CD4-positive, alpha-beta T cell (primary cell): ENCODE data around the gene ITSN2. TPM values are rescaled to one million over a fixed set of nuclear protein-coding genes. Genes with fewer than 3 reads are reported as not detected.

Source experiments
- ATAC-seq: fragments of 200-7000 bp; cut with Tn5 transposase; one replicate; pipeline ENCODE4 v1.10.0; 2022; ENCODE audit warnings: mild to moderate bottlenecking; ENCODE audit not compliant: poor library complexity
- CTCF ChIA-PET: fragments of 350-600 bp; sonication (Branson Sonifier 250); formaldehyde crosslinking; loops from one replicate; lab custom pipeline; 2021; ENCODE audit warnings: antibody characterized with exemption, inconsistent platforms; lab: Charles Lee
- POLR2A ChIA-PET: fragments of 350-600 bp; sonication (Branson Sonifier 250); formaldehyde crosslinking; loops from one replicate; lab custom pipeline; 2021; ENCODE audit warnings: antibody characterized with exemption, inconsistent platforms; lab: Charles Lee
- DNase-seq, 14 experiments: peaks; one replicate each; pipeline ENCODE4 v3.0.0-alpha.2; 2013 to 2020; ENCODE audit warnings: mixed read lengths in 2 of 14
- H3K27ac ChIP-seq, 2 donors: one replicate each; pipeline versions ENCODE4 v1.5.1 to v1.7.0; 2013; ENCODE audit warnings: low read length in 2 of 2, low read depth in 1 of 2, mild to moderate bottlenecking in 1 of 2
- H3K27me3 ChIP-seq, 2 experiments: 1 replicate in 1 of 2; 2 replicates in 1 of 2; pipeline versions ENCODE4 v1.6.1 to v1.7.0; 2013; ENCODE audit warnings: low read length in 2 of 2, control low read depth in 1 of 2, mild to moderate bottlenecking in 1 of 2, moderate library complexity in 1 of 2; ENCODE audit not compliant: insufficient read depth in 2 of 2, control insufficient read depth in 1 of 2
- H3K36me3 ChIP-seq: one replicate; pipeline ENCODE4 v1.6.1; 2013; ENCODE audit warnings: low read length, control low read depth; ENCODE audit not compliant: insufficient read depth
- H3K4me1 ChIP-seq: one replicate; pipeline ENCODE4 v1.6.1; 2013; ENCODE audit warnings: low read length, control low read depth; ENCODE audit not compliant: insufficient read depth
- H3K4me3 ChIP-seq: one replicate; pipeline ENCODE4 v1.5.1; 2013; ENCODE audit warnings: mild to moderate bottlenecking, low read length, moderate library complexity
- H3K9me3 ChIP-seq, 2 experiments: 1 replicate in 1 of 2; 2 replicates in 1 of 2; pipeline versions ENCODE4 v1.6.1 to v1.7.0; 2013; ENCODE audit warnings: low read length in 2 of 2, mild to moderate bottlenecking in 2 of 2, control low read depth in 1 of 2, moderate library complexity in 1 of 2; ENCODE audit not compliant: control insufficient read depth in 1 of 2, insufficient read depth in 1 of 2
- H3K27ac Mint-ChIP-seq: one replicate; pipeline ENCODE4 v1.8.0; 2020; ENCODE audit warnings: mixed read lengths
- H3K27me3 Mint-ChIP-seq: one replicate; pipeline ENCODE4 v1.8.0; 2021; ENCODE audit warnings: mixed read lengths
- H3K36me3 Mint-ChIP-seq: one replicate; pipeline ENCODE4 v1.8.0; 2021; ENCODE audit warnings: low read depth, mixed read lengths
- H3K4me1 Mint-ChIP-seq: one replicate; pipeline ENCODE4 v1.8.0; 2021; ENCODE audit warnings: low read depth, mixed read lengths
- H3K4me3 Mint-ChIP-seq: one replicate; pipeline ENCODE4 v1.8.0; 2020; ENCODE audit warnings: mild to moderate bottlenecking, mixed read lengths
- H3K9me3 Mint-ChIP-seq: one replicate; pipeline ENCODE4 v1.8.0; 2020; ENCODE audit warnings: mixed read lengths
- CTCF ChIP-seq: fragments of 200-600 bp; IDR thresholded peaks from one replicate; pipeline ENCODE4 v1.8.0; 2022; ENCODE audit warnings: antibody characterized with exemption, mild to moderate bottlenecking
- intact Hi-C, 2 experiments: fragments of 100-400 bp; cut with DNase I in 1 of 2; cut with micrococcal nuclease in 1 of 2; formaldehyde crosslinking; loops; one replicate each; pipeline versions ENCODE4 v1.15.1 to v1.9.0; 2023 to 2025; cut with DNase I, micrococcal nuclease
- total RNA-seq, 174 experiments: library from RNA in 2 of 174; stranded (reverse) in 2 of 174; gene quantifications; one replicate each; pipeline ENCODE4 v1.2.3 and lab custom pipeline; 2021 to 2026

Gene ITSN2
- total RNA-seq, 2 experiments from 2014 or later: 75.4 to 77.1 TPM

DNA sequence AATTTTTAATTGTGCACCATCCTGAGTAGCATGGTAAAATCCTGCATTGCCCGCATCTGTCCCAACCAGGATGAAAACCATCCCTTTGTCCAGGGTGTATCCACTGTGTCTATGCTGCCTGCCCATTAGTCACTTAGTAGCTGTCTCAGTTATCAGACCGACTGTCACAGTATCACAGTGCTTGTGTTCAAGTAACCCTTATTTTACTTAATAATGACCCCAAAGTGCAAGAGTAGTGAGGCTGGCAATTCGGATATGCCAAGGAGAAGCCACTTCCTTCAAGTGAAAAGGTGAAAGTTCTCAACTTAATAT is 8.8 kb downstream of the ITSN2 start:
- POLR2A ChIA-PET: interaction anchor here (1.5 kb wide), 1 partner anchor 9 kb away, joined by 9 read pairs; the partner anchor contains the start of gene ITSN2
- no peaks in the 10 kb centered on the region for H3K27me3 Mint-ChIP-seq

DNA sequence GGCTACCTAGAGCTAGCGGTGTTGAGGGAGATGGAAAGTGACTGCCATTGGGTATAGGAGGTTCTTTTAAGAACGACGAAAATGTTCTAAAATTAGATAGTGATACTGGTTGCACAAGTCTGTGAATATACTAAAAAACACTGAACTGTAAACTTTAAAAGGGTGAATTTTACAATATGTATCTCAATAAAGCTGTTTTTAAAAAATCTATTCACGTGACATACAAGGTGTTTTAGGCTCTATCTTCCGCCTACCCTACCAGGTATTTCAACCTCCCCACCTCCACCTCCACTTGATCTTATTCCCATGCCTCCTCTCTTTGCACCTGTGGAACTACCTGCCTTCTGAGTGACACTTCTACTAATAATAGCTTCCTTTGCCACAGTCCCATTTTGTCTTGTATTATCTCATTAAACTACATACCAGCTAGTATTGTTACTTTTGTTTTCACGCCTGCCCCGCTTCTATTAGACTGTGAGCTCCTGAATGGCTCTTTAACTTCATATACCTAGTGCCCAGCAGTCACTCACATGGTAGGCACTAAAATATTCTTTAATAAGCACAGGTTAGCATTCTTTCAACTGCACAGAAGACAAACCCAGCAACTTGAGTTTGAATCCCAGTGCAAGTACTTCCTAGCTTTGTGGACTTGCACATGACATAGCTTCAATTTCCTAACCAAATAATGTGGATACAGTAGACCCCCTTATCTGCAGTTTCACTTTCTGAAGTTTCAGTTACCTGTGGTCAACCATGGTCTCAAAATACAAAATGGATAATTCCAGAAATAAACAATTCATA is 9.3 kb downstream of the ITSN2 start:
- peaks cover 71% of the 10 kb centered on the region for H3K4me1 Mint-ChIP-seq

More for the DNA sequence above, 8.8 kb downstream of the ITSN2 start:
- TF ChIP-seq CTCF: no peak
- H3K36me3 ChIP-seq: no peaks in the 10 kb centered on the region
- H3K4me1 ChIP-seq: peaks cover 9% of the 10 kb centered on the region
- CTCF ChIA-PET: no interaction called here
- no peaks in the 10 kb centered on the region for H3K9me3 ChIP-seq
- no peaks in the 10 kb centered on the region for H3K36me3 Mint-ChIP-seq
- H3K4me1 Mint-ChIP-seq: peaks cover 71% of the 10 kb centered on the region
- intact Hi-C loops: no loop called here
- H3K9me3 Mint-ChIP-seq: no peaks in the 10 kb centered on the region
- ATAC-seq (no peak), DNase-seq (no peak)
- H3K4me3 Mint-ChIP-seq: no peak overlapping the region
- no peaks in the 10 kb centered on the region for H3K27me3 ChIP-seq
- H3K27ac Mint-ChIP-seq: no peak overlapping the region
- no peak overlapping the region for H3K4me3 ChIP-seq
- H3K27ac ChIP-seq: no peak overlapping the region

DNA sequence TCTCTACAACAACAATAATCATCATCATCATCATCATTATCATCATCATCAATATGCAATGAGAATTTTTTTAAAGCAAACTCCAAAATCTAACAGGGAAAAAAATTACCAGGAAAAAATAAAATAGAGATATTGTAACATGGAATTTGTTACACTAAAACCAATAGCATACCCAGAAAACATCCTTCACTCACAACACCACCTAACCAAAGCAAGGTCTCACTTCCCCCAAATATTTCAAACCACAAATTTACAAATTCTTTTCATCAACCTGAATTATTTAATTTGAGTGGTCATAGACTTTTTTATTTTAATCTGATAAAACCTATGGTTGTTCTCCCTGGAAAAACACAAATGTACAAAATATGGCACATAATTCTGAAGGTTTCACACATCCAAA is 11.2 kb downstream of the ITSN2 start:
- no peak for DNase-seq
- H3K27ac Mint-ChIP-seq: no peak overlapping the region
- Histone ChIP-seq H3K9me3 (no peaks in the 10 kb centered on the region), H3K4me1 (peaks cover 15% of the 10 kb centered on the region), H3K36me3 (no peaks in the 10 kb centered on the region), H3K4me3 (no peak overlapping the region), H3K27ac (no peak overlapping the region), H3K27me3 (no peaks in the 10 kb centered on the region)
- POLR2A ChIA-PET: interaction anchor here (2.9 kb wide), 1 partner anchor 11 kb away, joined by 12 read pairs; the partner anchor contains the start of gene ITSN2
- no peak for TF ChIP-seq CTCF
- intact Hi-C loops: no loop called here
- peaks cover 74% of the 10 kb centered on the region for H3K4me1 Mint-ChIP-seq
- H3K4me3 Mint-ChIP-seq: no peak overlapping the region
- CTCF ChIA-PET: interaction anchor here (0.8 to 1.1 kb wide), 2 partner anchors 9 to 19 kb away, joined by 3 to 5 read pairs; no protein-coding TSS in a partner anchor
- no peak for ATAC-seq
- H3K27me3 Mint-ChIP-seq: no peaks in the 10 kb centered on the region
- peaks cover 3% of the 10 kb centered on the region for H3K36me3 Mint-ChIP-seq
- no peaks in the 10 kb centered on the region for H3K9me3 Mint-ChIP-seq

More for the DNA sequence above, 9.3 kb downstream of the ITSN2 start:
- CTCF ChIA-PET: interaction anchor here (1.0 kb wide), 1 partner anchor 21 kb away, joined by 3 read pairs; no protein-coding TSS in a partner anchor
- Mint-ChIP-seq H3K27me3 (no peaks in the 10 kb centered on the region), H3K36me3 (no peaks in the 10 kb centered on the region), H3K9me3 (no peaks in the 10 kb centered on the region), H3K27ac (no peak overlapping the region), H3K4me3 (no peak overlapping the region)
- Histone ChIP-seq H3K4me1 (peaks cover 10% of the 10 kb centered on the region), H3K27ac (no peak overlapping the region), H3K27me3 (no peaks in the 10 kb centered on the region), H3K9me3 (no peaks in the 10 kb centered on the region), H3K36me3 (no peaks in the 10 kb centered on the region), H3K4me3 (no peak overlapping the region)
- POLR2A ChIA-PET: interaction anchor here (0.8 to 1.5 kb wide), 2 partner anchors 9 to 464 kb away, joined by 3 to 9 read pairs; partner anchors contain the start of gene ITSN2
- DNase-seq (no peak), ATAC-seq (no peak)
- intact Hi-C loops: no loop called here
- no peak for TF ChIP-seq CTCF
